Fibroblast of skin of right biceps (primary cell): ENCODE measurements around the gene HIP1R.

ENCODE experiments used
- DNase-seq: peaks from one replicate; pipeline ENCODE4 v3.0.0-alpha.2; 2013

Gene HIP1R

DNA sequence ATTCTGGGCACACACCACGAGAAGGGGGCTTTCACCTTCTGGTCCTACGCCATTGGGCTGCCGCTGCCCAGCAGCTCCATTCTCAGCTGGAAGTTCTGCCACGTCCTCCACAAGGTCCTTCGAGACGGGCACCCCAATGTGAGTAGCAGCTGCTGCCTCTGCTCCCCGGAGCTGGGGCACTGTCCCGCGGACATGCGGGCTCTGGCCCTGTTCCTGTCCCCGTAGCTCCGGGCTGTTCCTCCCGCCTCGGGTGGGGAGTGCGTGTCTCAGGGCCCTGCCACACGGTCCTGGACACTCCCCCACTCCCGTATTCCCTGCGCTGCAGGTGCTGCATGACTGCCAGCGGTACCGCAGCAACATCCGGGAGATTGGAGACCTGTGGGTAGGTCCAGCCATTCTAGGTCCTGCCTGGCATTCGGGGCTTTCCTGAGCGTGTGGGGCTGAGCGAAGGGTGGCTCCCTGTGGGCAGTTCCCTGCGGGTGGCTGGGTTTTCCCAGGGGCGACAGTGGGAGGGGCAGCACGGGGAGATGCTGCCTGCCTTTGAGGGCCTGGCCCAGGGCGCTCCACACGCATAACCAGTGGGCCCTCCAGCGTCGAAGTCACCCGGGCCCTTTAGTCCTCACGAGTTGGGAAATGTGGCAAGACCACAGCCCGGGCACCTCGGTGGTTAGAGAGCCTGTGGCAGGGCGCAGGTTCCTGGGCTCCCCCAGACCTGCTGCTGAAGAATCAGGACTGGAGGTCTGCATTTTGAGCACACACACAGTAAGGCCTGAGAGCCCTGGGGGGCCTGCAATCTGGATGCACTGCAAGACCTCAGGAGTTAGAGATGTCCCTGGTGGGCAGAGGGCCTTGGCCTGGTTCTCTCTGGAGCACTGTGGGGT lies 13.5 kb downstream of the HIP1R start:
- no peak for DNase-seq

GRCh38 chr12:122849352-122850047 lies 14.2 kb downstream of the HIP1R start:
- DNase-seq: no peak

DNA sequence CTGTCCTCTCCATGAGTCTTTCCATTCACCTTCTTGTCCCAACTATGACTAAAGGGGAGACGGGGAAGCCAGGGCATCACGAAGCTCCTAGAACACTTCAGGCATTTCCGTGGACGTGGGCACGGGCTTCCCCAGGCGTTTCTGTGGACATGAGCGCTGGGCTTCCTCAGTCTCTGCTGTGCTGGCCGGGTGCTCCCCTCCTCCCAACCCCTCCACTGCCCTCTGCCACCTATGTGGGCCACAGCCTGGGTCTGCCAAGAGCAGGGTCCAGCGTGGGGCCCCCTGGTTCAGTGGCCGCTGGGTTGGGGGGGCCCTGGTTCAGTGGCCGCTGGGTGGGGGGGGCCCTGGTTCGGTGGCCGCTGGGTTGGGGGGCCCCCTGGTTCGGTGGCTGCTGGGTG lies 14.8 kb downstream of the HIP1R start:
- DNase-seq: no peak

DNA sequence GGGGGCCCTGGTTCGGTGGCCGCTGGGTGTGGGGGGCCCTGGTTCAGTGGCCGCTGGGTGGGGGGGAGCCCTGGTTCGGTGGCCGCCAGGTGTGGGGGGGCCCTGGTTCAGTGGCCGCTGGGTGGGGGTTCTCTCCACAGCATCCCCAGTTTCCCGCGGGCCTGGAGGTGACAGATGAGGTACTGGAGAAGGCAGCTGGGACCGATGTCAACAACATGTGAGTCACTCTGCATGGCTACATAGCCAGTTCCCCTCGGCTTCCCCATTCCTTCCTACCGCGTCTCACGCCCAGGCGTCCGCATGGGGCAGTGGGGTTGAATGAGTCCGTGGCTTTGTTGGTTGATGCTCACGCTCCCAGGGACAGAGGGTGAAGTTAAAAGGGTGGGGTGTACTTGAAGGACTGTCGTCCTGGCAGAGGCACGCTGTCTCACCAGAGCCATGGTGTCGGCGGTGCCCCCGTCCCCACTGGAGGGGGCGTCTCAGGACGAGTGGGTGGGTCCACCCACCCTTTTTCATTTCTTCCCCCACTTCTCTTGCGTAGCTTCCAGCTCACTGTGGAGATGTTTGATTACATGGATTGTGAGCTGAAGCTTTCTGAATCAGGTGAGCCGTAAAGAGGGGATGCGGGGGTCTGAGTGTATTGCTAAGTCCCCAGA lies 15.6 kb downstream of the HIP1R start:
- DNase-seq: peak; percentile 57

- DNase-seq: peak; percentile 77
Measured at GRCh38 chr12:122851820-122852219, 16.6 kb downstream of the HIP1R start.

- no peak for DNase-seq
Measured at GRCh38 chr12:122852336-122853275, 17.3 kb downstream of the HIP1R start.

- DNase-seq: no peak
Measured at GRCh38 chr12:122853582-122854245, 18.5 kb downstream of the HIP1R start.

- DNase-seq: no peak
Measured at GRCh38 chr12:122854554-122854953, 19.3 kb downstream of the HIP1R start.

GRCh38 chr12:122855071-122855829 lies 20.0 kb downstream of the HIP1R start:
- DNase-seq: no peak

DNA sequence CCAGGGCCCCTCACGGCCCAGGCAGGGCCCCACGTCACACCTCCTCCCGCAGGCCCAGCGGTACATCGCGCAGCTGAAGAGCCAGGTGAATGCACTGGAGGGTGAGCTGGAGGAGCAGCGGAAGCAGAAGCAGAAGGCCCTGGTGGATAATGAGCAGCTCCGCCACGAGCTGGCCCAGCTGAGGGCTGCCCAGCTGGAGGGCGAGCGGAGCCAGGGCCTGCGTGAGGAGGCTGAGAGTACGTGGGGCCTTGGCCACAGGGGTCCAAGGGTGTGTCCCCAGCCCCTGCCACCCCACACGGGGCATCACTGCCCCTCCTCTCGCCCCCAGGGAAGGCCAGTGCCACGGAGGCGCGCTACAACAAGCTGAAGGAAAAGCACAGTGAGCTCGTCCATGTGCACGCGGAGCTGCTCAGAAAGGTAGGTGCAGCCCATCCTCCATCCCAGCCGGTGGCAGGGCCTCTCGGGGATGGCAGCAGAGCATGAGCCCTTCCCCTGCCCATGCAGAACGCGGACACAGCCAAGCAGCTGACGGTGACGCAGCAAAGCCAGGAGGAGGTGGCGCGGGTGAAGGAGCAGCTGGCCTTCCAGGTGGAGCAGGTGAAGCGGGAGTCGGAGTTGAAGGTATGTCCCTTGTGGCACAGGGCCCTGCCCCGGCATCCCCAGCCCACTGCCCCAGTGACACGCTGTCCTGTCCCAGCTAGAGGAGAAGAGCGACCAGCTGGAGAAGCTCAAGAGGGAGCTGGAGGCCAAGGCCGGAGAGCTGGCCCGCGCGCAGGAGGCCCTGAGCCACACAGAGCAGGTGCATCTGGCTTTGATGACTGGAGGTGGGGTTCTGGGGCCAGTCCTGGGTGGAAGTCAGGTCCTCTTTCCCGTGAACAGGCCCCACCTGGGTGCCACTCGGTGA lies 20.9 kb downstream of the HIP1R start:
- no peak for DNase-seq

DNA sequence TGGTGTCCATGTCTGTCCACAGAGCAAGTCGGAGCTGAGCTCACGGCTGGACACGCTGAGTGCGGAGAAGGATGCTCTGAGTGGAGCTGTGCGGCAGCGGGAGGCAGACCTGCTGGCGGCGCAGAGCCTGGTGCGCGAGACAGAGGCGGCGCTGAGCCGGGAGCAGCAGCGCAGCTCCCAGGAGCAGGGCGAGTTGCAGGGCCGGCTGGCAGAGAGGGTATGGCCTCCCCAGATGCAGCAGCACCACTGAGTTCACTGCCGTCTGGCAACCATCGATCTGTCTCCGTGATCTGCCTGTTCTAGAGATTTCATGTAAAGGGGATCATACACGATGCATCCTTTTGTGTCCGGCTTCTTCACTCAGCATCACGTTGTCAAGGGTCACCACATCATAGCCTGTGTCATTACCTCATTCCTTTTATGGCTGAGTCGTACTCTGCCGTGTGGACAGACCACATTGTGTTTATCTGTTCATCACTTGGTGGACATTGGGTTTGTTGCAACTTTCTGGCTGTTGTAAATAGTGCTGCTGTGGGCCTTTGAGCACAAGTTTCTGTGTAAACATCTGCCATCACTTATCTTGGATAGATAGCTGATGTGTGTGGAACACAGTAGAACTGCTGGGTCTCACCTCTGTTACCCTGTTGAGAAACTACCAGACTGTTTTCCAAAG lies 21.9 kb downstream of the HIP1R start:
- DNase-seq: no peak

GRCh38 chr12:122858171-122858570 lies 22.9 kb downstream of the HIP1R start:
- no peak for DNase-seq

- no peak for DNase-seq
Measured at GRCh38 chr12:122858591-122859302, 23.5 kb downstream of the HIP1R start.

GRCh38 chr12:122859303-122860039 lies 24.2 kb downstream of the HIP1R start:
- DNase-seq: no peak

DNA sequence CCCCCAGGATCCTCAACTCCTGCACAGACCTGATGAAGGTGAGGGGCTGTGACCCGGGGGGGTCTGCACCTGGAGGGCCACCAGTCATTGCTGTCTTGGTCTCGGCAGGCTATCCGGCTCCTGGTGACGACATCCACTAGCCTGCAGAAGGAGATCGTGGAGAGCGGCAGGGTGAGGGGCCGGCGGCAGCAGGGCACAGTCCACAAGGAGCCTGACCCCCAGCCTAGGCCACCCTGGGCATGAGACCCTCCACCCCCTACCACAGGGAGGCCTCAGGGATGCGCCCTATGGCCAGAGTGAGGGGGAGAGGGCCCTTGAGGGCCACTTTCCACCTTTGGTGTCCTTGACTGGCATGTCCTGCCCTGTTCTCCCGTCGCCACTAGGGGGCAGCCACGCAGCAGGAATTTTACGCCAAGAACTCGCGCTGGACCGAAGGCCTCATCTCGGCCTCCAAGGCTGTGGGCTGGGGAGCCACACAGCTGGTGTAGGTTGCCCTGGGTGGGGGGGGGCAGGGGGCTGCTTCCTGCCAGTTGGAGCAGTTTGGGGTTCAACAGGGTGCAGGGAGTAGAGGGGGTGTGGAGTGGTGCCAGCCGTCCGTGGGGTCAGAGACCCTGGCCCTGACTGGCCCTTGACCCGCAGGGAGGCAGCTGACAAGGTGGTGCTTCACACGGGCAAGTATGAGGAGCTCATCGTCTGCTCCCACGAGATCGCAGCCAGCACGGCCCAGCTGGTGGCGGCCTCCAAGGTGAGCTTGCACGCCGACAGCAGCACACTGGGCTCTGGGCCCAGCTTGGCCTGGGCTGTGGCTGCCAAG lies 25.0 kb downstream of the HIP1R start:
- DNase-seq: peak; percentile 71

DNA sequence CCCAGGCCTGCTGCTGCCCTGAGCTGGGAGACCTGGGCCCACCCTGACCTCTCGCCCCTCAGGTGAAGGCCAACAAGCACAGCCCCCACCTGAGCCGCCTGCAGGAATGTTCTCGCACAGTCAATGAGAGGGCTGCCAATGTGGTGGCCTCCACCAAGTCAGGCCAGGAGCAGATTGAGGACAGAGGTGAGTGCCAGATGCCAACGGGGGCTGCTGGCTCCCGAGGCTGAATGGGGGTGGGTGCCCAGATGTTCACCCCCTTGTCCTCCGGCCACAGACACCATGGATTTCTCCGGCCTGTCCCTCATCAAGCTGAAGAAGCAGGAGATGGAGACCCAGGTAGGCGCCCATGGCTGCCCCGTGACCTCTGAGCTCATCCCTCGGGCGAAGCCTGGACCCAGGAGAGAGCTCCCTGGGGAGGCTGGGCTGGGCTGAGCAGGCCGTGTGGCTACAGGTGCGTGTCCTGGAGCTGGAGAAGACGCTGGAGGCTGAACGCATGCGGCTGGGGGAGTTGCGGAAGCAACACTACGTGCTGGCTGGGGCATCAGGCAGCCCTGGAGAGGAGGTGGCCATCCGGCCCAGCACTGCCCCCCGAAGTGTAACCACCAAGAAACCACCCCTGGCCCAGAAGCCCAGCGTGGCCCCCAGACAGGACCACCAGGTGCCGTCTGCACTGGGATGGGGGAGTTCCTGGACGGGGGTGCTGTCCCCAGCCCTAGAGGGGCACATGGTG lies 25.8 kb downstream of the HIP1R start:
- DNase-seq: no peak

DNA sequence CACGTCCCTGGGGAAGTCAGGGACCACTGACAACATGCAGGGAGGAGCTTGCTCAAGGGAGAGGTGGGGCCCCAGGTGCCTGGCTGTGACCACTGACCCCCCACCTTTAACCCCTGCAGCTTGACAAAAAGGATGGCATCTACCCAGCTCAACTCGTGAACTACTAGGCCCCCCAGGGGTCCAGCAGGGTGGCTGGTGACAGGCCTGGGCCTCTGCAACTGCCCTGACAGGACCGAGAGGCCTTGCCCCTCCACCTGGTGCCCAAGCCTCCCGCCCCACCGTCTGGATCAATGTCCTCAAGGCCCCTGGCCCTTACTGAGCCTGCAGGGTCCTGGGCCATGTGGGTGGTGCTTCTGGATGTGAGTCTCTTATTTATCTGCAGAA lies 26.3 kb downstream of the HIP1R start:
- DNase-seq: no peak
